HG03025 (cell line): ENCODE measurements around the gene NHSL2.
"Not testable (repeated sequence)": the region's sequence is repeated elsewhere in the genome, so short reads cannot be mapped to it uniquely, and the experiment has no call there.

Experiments used
- ATAC-seq: cut with Tn5 transposase; IDR thresholded peaks from one replicate; pipeline ENCODE4 v1.9.1; 2021; ENCODE audit warnings: mild to moderate bottlenecking, moderate library complexity; ENCODE audit not compliant: unreplicated experiment, low FRiP score

Gene NHSL2

GRCh38 chrX:72142794-72143608, 232.4 kb downstream of the NHSL2 start:
- no peak for ATAC-seq

GRCh38 chrX:72143609-72143907, 232.9 kb downstream of the NHSL2 start:
- no peak for ATAC-seq

- ATAC-seq = no peak
Measured at GRCh38 chrX:72145181-72145580, 234.5 kb downstream of the NHSL2 start.

GRCh38 chrX:72146527-72146926, 235.9 kb downstream of the NHSL2 start:
- no peak for ATAC-seq

GRCh38 chrX:72158773-72159172, 248.1 kb downstream of the NHSL2 start:
- no peak for ATAC-seq

GRCh38 chrX:72159769-72160168, 249.1 kb downstream of the NHSL2 start:
- ATAC-seq = no peak

- no peak for ATAC-seq
Measured at GRCh38 chrX:72165551-72165950, 254.9 kb downstream of the NHSL2 start.

GRCh38 chrX:72169008-72169728, 258.5 kb downstream of the NHSL2 start:
- ATAC-seq = no peak

- ATAC-seq = not testable (repeated sequence)
Measured at GRCh38 chrX:72176289-72176688, 265.6 kb downstream of the NHSL2 start.

- ATAC-seq = no peak
Measured at GRCh38 chrX:72176981-72177380, 266.3 kb downstream of the NHSL2 start.

- ATAC-seq = no peak
Measured at GRCh38 chrX:72180539-72180938, 269.9 kb downstream of the NHSL2 start.

- peak; percentile 96 for ATAC-seq
Measured at GRCh38 chrX:72181178-72182125, 270.8 kb downstream of the NHSL2 start, which contains the start of gene PIN4. Gene PIN4, plus strand, starts transcription at chrX:72181757. Its CDS starts 29 bp downstream, at chrX:72181786.

- ATAC-seq = no peak
Measured at GRCh38 chrX:72182924-72183323, 272.3 kb downstream of the NHSL2 start.

- no peak for ATAC-seq
Measured at GRCh38 chrX:72201836-72202536, 291.3 kb downstream of the NHSL2 start.
